ENCODE measurements around the gene TUT7.
A peak's percentile ranks its signal among the peaks of the same experiment; 100 is the strongest.
"Not testable (repeated sequence)": the region's sequence is repeated elsewhere in the genome, so short reads cannot be mapped to it uniquely, and the experiment has no call there.

TUT7 gene

DNA sequence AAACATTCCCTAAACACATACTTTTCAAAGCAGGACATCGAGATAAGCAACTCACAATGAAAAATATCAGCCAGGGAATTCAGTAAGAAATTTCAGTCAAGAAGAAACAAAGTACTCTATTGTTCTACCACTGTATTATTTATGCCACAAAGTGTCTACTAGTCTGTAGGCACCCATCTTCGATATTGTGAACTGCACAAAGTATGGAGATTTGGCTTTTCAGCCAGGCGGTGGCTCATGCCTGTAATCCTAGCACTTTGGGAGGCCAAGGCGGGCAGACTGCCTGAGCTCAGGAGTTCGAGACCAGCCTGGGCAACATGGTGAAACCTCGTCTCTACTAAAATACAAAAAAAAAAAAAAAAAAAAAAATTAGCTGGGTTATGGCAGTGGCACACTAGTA, 63.9 kb downstream of the TUT7 start:
- not testable (repeated sequence) for DNase-seq

DNA sequence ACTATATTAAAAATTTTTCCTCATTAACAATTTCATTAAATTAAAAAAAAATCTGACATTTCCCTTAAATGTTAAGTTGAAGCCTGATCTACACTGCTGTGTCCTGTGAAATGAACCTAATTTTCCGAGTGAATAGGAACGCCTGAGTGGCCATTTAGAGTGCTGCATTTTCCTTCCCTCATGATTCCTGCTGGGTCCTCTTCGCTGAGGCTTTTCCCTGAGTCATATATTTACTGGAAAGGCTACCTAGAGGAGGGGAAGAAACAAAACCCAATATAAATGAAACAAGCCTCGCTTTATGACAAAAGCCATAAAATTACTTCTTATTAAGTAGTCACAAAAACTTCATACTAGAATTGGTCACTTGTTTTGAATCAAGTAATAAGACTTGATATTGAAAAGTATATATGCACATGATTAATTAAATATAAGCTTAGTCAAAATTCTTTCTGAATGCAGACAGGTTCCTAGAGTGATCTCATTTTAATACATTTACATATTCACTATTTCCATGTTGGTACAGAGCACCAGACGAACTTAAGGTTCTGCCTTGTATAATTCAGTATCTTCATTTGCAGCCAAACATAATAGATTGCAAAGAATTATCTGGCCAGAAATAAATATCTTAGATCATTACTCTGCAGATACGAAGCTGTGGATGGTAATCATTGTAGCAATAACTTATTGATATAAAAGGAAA, 65.6 kb downstream of the TUT7 start:
- DNase-seq: no peak

DNA sequence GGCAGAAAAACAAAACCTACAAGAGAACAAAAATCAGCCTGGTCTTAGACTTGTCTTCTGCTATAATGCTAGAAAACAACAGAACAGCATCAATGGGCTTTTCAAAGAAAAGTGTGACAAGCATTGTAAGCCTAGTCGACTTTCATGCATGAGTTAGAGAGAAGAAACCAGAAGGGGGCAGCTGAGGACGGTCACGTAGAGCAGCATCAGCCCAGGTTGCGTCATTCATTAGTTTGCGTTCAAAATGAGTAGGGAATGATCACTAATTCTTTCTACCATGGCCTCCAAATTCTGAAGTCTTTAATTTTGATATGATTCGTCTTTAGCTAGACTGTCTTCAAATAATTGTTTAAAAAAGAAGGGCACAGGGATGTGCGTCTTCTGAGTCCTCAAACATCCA, 67.2 kb downstream of the TUT7 start:
- peak; percentile 63 for DNase-seq

DNA sequence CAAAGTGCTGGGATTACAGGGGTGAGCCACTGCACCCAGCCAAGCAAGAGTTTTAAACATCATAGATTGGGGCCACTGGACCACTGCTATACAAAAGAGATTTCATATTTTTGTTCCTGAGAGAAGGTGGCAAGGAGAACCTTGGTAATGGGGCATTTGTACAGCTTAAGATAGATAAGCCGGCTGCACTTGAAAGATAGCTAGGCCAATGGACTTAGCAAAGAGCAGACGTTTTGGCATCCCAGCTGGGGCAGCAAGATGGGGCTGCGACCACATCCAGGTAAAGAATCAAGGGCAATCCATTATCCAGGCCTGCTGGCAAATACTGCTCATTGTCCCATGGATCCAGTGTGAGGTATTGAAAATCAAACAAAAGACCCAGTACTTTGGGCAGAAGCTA, 67.9 kb downstream of the TUT7 start:
- no peak for DNase-seq

DNA sequence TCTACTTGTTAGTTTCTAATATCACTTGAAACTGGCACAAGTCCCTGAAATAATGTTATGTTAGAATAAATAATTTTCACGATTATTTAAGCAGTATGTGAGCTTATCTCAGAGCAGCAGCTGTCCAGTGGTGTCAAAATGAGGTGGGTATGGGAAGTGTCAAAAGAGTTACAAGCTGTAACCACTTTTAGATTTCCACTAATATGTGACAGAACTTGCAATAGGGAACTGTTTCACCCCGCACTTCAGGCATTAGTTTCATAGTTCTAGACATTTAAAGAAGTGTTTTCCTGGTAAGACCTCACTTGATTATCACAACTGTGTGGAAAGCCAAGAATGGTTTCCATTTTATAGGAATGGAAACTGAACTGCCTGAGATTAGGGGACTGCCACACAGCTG, 68.9 kb downstream of the TUT7 start:
- no peak for DNase-seq

DNA sequence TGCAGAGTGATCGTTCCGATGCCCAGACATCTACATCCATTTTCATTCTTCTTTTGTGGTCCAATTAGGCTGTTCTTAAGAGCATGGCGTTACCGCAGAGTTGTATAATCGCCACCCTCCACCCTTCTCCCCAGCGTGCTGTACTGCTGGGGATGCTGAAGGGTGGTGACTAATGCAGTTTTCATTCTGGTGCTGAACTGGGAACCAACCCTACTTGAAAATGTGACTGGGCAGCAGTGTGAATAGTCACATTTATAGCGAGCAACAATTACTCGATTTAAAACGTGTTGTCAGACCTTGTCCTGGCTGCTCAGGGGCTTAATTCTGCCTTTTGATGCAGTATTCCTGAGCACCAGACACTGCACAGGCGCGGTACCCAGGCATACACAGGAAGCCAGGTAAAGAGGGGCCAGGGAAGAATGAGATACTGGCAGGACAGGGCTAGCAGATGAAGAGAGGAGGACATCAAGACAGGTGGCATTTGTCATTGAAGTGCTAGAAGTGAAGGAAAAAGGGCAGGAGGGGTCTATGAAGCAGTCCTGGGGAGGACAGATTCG, 71.2 kb downstream of the TUT7 start:
- peak; percentile 74 for DNase-seq

DNA sequence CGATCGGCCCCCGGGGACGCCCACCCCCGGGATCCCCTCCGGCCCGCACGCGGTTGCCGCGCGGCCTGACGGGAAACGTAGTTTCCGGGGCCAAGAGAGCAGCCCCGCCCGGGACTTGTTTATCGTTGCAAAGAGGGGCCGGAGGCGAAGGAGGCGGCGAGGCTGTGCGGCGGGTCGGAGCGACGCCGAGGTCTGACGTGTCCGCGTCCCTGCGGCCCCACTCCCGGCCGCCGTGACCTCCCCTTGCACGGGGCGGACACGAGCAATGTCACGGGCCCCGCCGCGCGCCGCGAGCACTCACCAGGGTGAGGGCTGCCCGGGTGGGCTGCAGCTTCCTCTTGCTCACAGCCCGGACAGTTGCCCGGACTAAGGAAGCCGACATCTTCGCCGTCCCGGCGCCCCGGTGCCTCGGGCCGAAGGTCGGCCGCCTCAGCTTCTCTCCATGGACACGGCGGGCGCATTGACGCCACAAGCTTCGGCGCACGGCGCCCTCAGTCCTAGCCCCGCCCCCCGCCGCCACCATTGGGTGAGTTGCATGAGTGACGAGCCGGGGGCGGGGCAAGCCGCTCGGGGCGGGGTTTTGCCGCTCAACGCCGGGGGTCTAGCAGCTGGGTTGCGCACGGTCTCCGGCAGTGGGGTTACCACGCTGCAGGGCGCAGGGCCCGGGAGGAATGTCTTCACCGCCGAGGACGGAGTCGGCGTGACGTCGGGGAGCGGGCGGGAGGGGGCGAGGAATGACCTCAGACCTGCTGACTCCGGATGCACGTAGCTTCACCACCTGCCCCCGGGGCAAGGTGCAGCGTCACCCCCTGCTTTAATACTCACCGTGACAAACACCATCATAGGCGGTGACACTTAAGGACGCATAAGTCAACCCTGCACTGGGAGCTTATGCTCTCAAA, 71.9 kb downstream of the TUT7 start, which contains the start of gene ISCA1:
Gene ISCA1, minus strand, starts transcription at position 462 of the 902 bp plus-strand sequence. Its CDS starts 80 bp downstream, at position 382.
- DNase-seq: peak; percentile 90

DNA sequence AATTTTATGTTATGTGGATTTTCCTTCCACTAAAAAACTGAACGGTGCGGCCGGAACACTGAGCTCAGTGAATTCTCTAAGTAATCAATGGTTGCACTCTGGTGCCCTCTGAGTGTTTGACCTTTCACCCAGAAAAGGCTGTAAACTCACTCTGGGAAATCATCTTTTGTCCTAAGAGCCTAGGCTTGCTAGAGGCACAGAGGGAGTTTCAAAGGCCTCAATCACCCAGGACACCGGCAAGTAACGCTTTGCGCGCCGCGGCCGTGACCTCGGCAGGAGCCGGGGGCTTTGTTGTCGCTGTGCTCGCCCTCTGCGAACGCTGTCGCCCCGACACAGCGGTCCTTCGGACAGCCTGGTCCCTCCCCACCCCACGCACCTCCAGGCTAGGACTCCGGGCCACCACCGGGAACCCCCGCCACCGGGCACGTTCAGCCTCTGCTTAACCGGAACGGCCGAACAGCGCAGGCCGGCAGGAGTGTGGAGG, 72.6 kb downstream of the TUT7 start:
- peak; percentile 3 for DNase-seq

DNA sequence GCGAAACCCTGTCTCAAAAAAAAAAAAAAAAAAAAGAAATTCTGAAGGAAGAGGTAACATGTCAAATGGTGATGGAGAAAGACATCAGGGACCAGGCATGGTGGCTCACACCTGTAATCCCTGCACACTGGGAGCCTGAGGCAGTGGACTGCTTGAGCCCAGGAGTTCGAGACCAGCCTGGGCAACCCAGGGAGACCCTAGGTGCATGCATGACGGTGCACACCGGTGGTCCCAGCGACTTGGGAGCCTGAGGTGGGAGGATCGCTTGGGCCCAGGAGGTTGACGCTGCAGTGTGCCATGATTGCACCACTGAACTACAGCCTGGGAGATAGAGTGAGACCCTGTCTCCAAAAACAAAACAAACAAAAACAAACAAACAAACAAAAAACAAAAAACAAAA, 73.6 kb downstream of the TUT7 start:
- DNase-seq: no peak

DNA sequence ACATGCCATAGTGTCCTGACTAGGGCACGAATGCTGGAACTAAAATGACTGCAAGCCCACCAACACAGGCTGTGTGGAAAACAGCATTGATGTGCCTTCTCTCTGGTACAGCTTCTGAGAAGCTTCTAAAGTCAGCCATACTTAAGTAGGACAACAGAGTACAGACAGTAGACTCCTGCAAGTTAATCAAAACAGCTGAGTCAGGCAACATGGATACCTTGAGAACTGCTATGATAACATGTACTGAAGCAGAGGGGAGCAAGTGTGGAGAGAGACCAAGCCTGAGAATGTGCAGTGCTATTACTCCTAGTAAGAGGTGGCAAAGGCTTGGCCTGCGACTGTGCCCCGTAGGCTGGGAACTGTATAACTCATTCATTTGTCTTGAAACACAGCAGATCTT, 74.4 kb downstream of the TUT7 start:
- DNase-seq: no peak

DNA sequence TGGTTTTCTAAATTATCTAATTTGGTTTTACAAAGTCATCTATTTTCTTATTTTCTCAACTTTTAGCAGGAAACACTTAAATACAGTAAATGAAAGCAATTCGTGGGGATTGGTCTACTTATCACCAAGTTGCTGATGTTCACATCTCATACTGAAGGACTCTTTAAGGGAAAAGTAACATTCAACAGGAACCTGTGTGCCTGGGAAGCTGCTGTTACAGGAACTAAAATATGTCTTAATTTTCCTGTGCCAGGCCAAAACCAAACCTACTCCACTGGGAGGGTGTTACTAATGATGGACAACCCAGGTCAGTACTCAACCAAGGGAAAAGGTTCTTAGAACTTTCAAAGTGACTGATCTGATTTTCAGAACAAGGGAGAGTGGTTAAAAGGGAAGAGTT, 77.1 kb downstream of the TUT7 start:
- DNase-seq: no peak

DNA sequence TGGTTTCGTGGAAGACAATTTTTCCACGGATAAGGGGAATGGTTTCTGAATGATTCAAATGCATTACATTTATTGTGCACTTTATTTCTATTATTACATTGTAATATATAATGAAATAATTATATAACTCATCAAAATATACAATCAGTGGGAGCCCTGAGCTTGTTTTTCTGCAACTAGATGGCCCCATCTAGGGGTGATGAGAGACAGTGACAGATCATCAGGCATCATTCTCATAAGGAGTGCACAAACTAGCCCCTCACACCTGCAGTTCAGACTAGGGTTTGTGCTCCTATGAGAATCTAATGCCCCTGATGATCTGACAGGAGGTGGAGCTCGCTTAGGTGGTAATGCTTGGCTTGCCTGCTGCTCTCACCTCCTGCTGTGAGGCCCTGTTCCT, 78.2 kb downstream of the TUT7 start:
- no peak for DNase-seq

DNA sequence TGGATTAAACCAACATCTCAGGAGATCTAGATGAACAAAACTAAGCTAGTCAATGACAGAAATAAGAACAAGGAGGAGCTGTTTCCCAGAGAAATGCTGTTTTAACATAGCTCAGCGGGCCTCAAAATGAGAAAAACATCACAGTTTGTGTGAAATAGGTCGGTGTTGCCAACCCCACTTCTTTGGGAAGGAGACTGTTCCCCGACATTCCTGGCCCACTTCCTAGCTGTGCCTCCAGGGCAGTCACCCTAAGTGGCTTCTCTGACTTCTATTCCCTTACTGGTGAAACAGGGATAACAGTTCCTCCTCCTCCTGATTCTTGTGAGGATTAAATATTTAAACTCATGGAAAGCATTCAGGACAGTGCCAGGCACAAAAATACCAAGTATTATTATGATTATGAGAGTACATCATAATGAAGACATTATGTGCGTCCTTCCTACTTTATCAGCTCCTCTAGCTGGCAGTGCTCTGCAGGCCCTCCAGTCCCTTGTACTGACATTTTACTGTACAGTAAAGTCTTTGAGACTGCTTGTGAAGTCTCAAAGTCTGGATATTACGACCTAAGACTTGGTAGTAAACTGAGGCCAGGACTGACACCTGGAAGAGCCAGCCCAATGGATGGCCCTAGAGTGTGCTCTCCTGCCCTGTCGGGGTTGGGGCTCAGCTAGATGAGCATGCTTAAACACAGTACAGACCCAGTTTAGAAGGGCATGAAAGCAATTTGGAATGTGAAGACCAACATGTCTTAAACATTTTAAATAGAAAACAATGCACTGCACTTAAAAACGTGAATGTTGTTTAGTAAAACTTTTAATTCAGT, 79.2 kb downstream of the TUT7 start:
- no peak for DNase-seq

DNA sequence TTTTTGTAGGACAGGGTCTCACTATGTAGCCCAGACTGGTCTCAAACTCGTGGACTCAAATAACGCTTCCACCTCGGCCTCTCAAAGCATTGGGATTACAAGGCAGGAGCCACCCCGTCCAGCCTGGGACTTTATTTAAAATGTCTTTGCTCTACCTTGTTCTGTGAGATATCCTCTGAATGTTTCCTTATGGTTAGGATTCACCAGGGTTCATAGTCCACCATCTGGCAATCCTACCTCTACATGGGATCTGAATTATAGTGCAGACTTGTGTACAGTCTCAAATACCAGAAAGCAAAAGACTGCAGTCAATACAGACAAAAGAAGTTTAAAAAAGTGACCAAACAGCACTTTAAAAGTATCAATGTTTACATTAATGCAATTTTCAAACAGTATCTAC, 82.0 kb downstream of the TUT7 start:
- no peak for DNase-seq

DNA sequence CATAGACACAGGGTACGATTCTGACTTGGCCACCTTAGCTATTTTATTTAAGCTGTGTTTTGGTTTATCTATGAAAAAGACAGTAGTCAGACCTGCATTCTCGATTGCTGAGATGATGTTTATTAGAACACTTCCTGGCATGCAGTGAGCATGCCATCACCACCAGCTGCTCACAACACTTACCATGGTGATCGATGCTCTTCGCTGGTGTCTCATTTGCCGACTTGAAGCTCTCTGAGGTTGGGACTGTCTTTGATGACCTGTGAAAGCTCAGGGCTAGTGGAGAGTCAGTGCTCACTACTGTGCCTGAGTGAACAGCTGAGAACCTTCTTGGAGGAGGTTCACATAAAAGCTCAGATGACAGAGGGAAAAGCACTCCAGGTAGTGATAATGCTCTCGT, 90.3 kb downstream of the TUT7 start:
- DNase-seq: no peak

DNA sequence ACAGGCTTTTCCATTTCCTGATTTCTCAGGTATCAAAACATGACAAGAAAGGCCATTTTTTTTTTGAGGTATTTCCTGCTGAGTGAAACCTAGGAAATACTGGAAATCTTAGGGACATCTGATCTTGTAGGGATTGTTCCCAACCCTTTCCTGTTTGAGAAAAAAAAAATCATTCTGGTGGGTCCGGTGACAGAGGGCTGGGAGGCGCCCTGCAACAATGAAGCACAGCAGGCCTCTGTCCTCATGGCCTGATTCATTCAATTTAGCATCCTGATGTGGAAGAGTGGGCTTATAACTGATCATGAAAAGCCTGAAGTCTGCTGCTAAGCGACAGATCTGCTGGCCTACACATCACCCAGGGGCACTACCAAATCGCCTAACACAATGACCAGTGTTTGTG, 91.7 kb downstream of the TUT7 start:
- DNase-seq: no peak

DNA sequence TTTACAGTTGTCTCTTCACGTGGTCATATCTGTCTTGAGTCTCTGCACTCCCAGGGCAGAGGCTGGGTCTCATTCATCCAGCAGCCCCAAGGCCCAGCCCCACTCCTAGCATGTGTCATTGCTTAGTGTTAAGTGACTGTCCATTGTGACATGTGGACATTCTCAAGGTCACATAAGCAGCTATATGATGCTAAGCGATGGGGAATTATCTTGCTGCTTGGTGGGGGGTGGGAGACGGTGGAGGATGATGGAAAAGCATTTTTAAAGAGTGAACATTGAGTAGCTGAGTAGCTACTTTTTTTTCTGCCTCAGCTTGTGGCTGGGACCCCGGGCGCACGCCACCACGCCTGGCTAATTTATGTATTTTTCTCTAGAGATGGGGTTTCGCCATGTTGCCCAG, 94.7 kb downstream of the TUT7 start, which contains the start of gene C9orf153:
Gene C9orf153, minus strand, starts transcription at position 101 of the 400 bp plus-strand sequence. CDS start 30,054 bp downstream, outside the sequence.
- no peak for DNase-seq

DNA sequence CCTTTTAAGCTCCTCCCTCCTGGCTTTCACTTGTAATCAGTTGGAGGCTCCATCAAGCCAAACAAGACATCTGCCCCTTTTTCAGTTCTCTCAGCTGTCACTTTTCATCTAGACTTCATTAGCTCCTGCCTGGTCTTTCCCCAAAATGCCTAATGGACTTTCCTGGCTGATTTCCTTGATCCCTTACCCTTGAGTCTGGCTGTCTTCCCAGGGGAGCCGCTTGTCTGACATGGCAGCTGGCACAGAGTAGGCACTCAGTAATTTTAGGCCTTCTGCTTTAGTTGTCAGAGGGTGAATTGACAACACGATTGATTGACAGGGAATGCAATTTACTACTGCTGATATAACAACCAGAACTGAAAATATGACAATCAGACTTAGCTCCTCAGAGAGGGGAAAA, 96.8 kb downstream of the TUT7 start:
- DNase-seq: no peak

DNA sequence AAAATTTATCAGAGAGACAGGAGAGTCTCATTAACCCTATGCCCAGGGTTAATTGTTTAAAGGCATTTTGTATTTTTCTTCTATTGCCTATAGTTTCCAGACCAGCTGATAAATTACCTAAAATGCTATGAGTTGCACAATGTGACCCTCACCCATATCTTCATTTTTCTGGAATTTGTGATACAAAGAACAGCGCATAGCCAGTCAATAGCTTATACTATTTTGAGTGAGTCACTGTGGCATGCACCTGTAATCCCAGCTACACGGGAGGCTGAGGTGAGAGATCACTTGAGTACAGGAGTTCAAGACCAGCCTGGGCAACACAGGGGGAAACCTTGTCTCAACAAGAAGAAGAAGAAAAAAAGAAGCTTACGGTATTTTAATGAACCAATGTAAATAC, 97.6 kb downstream of the TUT7 start:
- DNase-seq: no peak

DNA sequence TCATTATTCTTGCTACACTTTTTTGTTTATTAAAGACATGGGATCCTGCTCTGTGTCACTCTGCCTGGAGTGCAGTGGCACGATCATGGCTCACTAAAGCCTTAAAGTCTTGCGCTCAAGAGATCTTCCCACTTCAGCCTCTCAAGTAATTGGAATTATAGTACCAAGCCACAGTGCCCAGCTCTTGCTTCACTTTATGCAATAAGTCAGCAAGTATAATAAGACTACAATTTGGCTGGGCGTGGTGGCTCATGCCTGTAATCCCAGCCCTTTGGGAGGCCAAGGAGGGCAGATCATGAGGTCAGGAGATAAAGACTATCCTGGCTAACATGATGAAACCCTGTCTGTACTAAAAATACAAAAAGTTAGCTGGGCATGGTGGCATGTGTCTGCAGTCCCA, 100.6 kb downstream of the TUT7 start:
- DNase-seq: no peak

DNA sequence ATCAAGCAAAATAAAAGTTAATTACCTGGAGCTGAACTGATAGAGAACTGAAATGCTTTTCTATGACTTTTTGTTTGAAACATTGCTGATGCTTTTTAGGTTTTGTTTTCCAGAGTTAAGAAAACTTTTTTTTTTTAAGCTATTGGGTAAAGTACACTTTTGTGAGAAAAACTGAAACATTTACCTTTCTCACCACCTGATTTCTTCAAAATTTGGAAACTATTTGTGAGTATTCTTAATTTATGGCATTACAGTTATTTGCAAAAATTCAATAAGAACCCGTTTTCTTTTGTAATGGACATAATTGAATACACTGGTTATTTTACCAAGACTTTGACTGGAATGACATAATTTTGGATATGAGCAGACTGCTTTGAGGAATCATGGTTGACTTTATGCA, 101.3 kb downstream of the TUT7 start:
- DNase-seq: no peak

DNA sequence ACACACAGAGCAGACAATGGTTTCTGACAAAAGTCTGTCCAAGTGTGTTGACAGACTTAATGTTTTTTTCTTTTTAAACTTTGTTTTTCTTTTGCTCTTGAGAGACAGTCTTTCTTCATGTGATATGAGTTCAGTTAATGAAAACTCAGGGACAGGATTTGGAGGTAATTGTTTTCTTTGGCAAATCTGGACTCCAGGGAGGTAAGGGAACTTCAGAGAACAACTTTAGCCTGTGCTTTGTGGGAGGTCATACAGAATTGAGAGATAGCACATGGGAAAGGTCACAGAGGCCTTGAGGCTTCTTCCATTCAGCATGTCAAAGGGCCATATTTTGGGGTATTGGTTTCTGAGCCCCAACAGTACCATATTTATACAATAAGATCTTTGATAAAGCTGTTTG, 104.1 kb downstream of the TUT7 start:
- DNase-seq: no peak

DNA sequence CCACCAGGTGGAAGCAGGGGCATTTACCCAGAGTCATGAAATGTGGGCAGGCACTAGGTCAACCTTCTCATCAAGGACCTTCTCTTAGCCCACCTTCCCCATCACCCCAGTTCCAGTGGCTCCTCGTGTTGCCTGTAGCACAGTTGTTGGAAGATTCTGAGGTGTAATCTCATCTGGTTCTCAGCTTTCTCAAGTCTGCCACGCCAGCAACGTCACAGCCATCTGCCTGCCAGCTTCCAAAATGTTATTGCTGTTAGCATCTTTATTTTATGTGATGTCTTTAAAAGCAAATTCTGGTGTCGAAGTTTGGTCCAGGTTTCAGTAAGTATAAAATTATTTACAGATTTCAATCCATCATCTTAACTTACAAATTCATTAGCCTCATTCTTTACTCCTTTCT, 105.5 kb downstream of the TUT7 start:
- no peak for DNase-seq

Measured in fibroblast of skin of right quadriceps (primary cell).